Lower leg skin (tissue), 4 donors: ENCODE data around the gene ZDHHC5. TPM values are rescaled to one million over a fixed set of nuclear protein-coding genes. Genes with fewer than 3 reads are reported as not detected.

Experiments used
- DNase-seq, 2 donors: peaks; one replicate each; pipeline ENCODE4 v3.0.0-alpha.2; 2019; ENCODE audit warnings: low spot score in 2 of 2
- H3K4me3 ChIP-seq: fragments of 200-600 bp; sonication (generic); 2 replicates; pipeline ENCODE4 v1.5.1; 2017; ENCODE audit warnings: mild to moderate bottlenecking, low read depth; ENCODE audit not compliant: poor library complexity, severe bottlenecking
- CTCF ChIP-seq, 3 donors: fragments of 450-650 bp; IDR thresholded peaks; one replicate each; pipeline ENCODE4 v1.5.1; 2016; ENCODE audit warnings: antibody characterized with exemption in 3 of 3, mild to moderate bottlenecking in 3 of 3, moderate library complexity in 2 of 3
- POLR2A ChIP-seq, 2 donors: fragments of 450-650 bp; IDR thresholded peaks; one replicate each; pipeline ENCODE4 v1.6.1; 2016 to 2017; ENCODE audit warnings: antibody characterized with exemption in 2 of 2, mild to moderate bottlenecking in 1 of 2, moderate library complexity in 1 of 2
- WGBS, 2 donors: methylation state at CpG; one replicate each; pipeline ENCODE4 v1.1.5; 2018; 5-methylcytosine and 5-hydroxymethylcytosine counted together
- intact Hi-C: fragments of 100-400 bp; cut with DNase I; formaldehyde crosslinking; loops from one replicate; pipeline ENCODE4 v1.15.0; 2023; ENCODE audit warnings: low total_unique reads
- microRNA counts, 2 donors: library from miRNA; unstranded; fragments of <30 nt; microRNA quantifications; one replicate each; lab custom pipeline; 2016
- microRNA-seq, 2 donors: library from miRNA; unstranded; fragments of <30 nt; microRNA quantifications; one replicate each; pipeline ENCODE4, GENCODE V29; 2016; ENCODE audit warnings: borderline replicate concordance in 2 of 2, borderline number of aligned reads in 1 of 2
- total RNA-seq, 4 donors: library from RNA; depleted of rRNA; stranded (reverse); fragments of >200 nt; gene quantifications; one replicate each; pipeline ENCODE4 v1.1.0, GENCODE V29; 2016

The ZDHHC5 gene
- total RNA-seq, 4 donors from 2014 or later: 72.9 to 99.1 (median 84.5) TPM

- DNase-seq: peak in 1 of 2 donors; percentile 65
- no peak overlapping the region for H3K4me3 ChIP-seq
- WGBS, 2 donors: 85 to 86% methylated on average over 5 of the region's 5 CpGs
- TF ChIP-seq POLR2A (IDR thresholded peaks at IDR 0.05): no peak
- TF ChIP-seq CTCF (IDR thresholded peaks at IDR 0.05): no peak
- intact Hi-C loops: no loop called here
Measured at GRCh38 chr11:57745206-57745605, 77.3 kb downstream of the ZDHHC5 start.

- WGBS, 2 donors: 79 to 98% methylated on average over 1 of the region's 1 CpG
- H3K4me3 ChIP-seq: no peak overlapping the region
- intact Hi-C loops: no loop called here
- peak in 1 of 2 donors; percentile 4 for DNase-seq
- no peak for TF ChIP-seq CTCF (IDR thresholded peaks at IDR 0.05)
- TF ChIP-seq POLR2A (IDR thresholded peaks at IDR 0.05): no peak
Measured at GRCh38 chr11:57746920-57747319, 79.0 kb downstream of the ZDHHC5 start.

MicroRNAs within 50 kb of the gene (microRNA counts, 767-probe panel; counts per million panel counts)
- 10,515 to 11,295 counts per million in 2 donors for microRNA hsa-miR-130a-3p (lab: Ali Mortazavi, UCI)

Small RNA genes lying within 50 kb of the gene (microRNA-seq; reads per million reads assigned to microRNA genes)
- 6,652 to 7,357 reads per million in 2 donors for gene MIR130A

Other genes starting within 250 kb of the ZDHHC5 start
- 10 to 100 TPM; 12.4 to 66.4 (median 41.1) TPM for gene SLC43A3, start 241.0 kb upstream of the ZDHHC5 start, total RNA-seq
- gene RTN4RL2, start 207.6 kb upstream of the ZDHHC5 start, total RNA-seq: 1 to 10 TPM in 3 of 4 donors, under 1 TPM in 1; 0.55 to 3.6 (median 2.3) TPM
- gene SLC43A1, start 152.4 kb upstream of the ZDHHC5 start, total RNA-seq: 10 to 100 TPM; 15.9 to 20.2 (median 18.3) TPM
- gene TIMM10, start 137.4 kb upstream of the ZDHHC5 start, total RNA-seq: 10 to 100 TPM; 24.3 to 53.2 (median 29.4) TPM
- gene SMTNL1, start 130.5 kb upstream of the ZDHHC5 start, total RNA-seq: not detected
- gene UBE2L6, start 100.4 kb upstream of the ZDHHC5 start, total RNA-seq: 10 to 100 TPM; 14.5 to 31.0 (median 19.9) TPM
- gene SERPING1, start 70.4 kb upstream of the ZDHHC5 start, total RNA-seq: 100 to 1,000 TPM in 2 of 4 donors, 10 to 100 TPM in 2; 89.4 to 236 (median 103) TPM
- 1 to 10 TPM in 3 of 4 donors, under 1 TPM in 1; 0.91 to 4.3 (median 2.9) TPM for gene YPEL4, start 18.2 kb upstream of the ZDHHC5 start, total RNA-seq
- 10 to 100 TPM; 14.0 to 29.2 (median 17.6) TPM for gene CLP1, start 10.4 kb upstream of the ZDHHC5 start, total RNA-seq
- 10 to 100 TPM; 19.4 to 25.5 (median 23.0) TPM for gene MED19, start 44.1 kb downstream of the ZDHHC5 start, total RNA-seq
- 10 to 100 TPM; 41.8 to 60.4 (median 45.4) TPM for gene TMX2, start 44.5 kb downstream of the ZDHHC5 start, total RNA-seq
- 100 to 1,000 TPM; 113 to 133 (median 124) TPM for gene SELENOH, start 73.4 kb downstream of the ZDHHC5 start, total RNA-seq
- not detected for gene BTBD18, start 83.7 kb downstream of the ZDHHC5 start, total RNA-seq
- gene CTNND1, start 93.7 kb downstream of the ZDHHC5 start, total RNA-seq: 100 to 1,000 TPM; 186 to 243 (median 197) TPM